CD14-positive monocyte (primary cell): Measurements from ENCODE around the gene GPR12. TPM values are rescaled to one million over a fixed set of nuclear protein-coding genes. Genes with fewer than 3 reads are reported as not detected.

Source experiments
- DNase-seq, 3 donors: peaks; one replicate each; pipeline ENCODE4 v3.0.0-alpha.2; 2011 to 2022
- H2AFZ ChIP-seq: 2 replicates; pipeline ENCODE4 v1.6.0; 2012; ENCODE audit warnings: mild to moderate bottlenecking, low read depth, low read length, inconsistent platforms; ENCODE audit not compliant: insufficient read depth, poor library complexity, severe bottlenecking
- H3K27ac ChIP-seq, 2 donors: 1 replicate in 1 of 2; 2 replicates in 1 of 2; pipeline ENCODE4 v1.5.1; 2012 to 2013; ENCODE audit warnings: low read length in 2 of 2, control low read depth in 1 of 2, inconsistent platforms in 1 of 2, low read depth in 1 of 2, mild to moderate bottlenecking in 1 of 2
- H3K27me3 ChIP-seq, 2 donors: one replicate each; pipeline versions ENCODE4 v1.6.0 to v1.6.1; 2011 to 2013; ENCODE audit warnings: low read length in 2 of 2; ENCODE audit not compliant: control insufficient read depth in 2 of 2, insufficient read depth in 2 of 2
- H3K36me3 ChIP-seq, 2 donors: replicated peaks in 1 of 2; 1 replicate in 1 of 2; 2 replicates in 1 of 2; pipeline versions ENCODE4 v1.5.1 to v1.6.1; 2012 to 2013; ENCODE audit warnings: low read length in 2 of 2, control low read depth in 1 of 2, inconsistent platforms in 1 of 2, mild to moderate bottlenecking in 1 of 2; ENCODE audit not compliant: insufficient read depth in 2 of 2, control insufficient read depth in 1 of 2
- H3K4me1 ChIP-seq, 2 donors: 1 replicate in 1 of 2; 2 replicates in 1 of 2; pipeline versions ENCODE4 v1.5.1 to v1.6.1; 2012 to 2013; ENCODE audit warnings: low read length in 2 of 2, control low read depth in 1 of 2, inconsistent platforms in 1 of 2, mild to moderate bottlenecking in 1 of 2, moderate library complexity in 1 of 2; ENCODE audit not compliant: insufficient read depth in 2 of 2, control insufficient read depth in 1 of 2
- H3K4me2 ChIP-seq: replicated peaks from 2 replicates; pipeline ENCODE3; 2012; ENCODE audit warnings: low read length, moderate library complexity, mild to moderate bottlenecking; ENCODE audit not compliant: poor library complexity, severe bottlenecking; ENCODE audit errors: extremely low read depth
- H3K4me3 ChIP-seq, 3 experiments: fragments of 200-600 bp in 1 of 3; sonication (generic) in 1 of 3; replicated peaks in 1 of 3; 1 replicate in 2 of 3; 2 replicates in 1 of 3; pipeline ENCODE4 v1.5.1; 2011 to 2013; ENCODE audit warnings: low read length in 3 of 3, mild to moderate bottlenecking in 3 of 3, control low read depth in 2 of 3, low read depth in 2 of 3, inconsistent platforms in 1 of 3, moderate library complexity in 1 of 3
- H3K79me2 ChIP-seq: 2 replicates; pipeline ENCODE4 v1.6.0; 2012; ENCODE audit warnings: mild to moderate bottlenecking, control low read depth, inconsistent platforms, low read length, moderate library complexity; ENCODE audit not compliant: insufficient read depth
- H3K9ac ChIP-seq: 2 replicates; pipeline ENCODE4 v1.6.0; 2017; ENCODE audit warnings: low read length, mild to moderate bottlenecking; ENCODE audit not compliant: insufficient read depth, poor library complexity, severe bottlenecking
- H3K9me3 ChIP-seq, 2 donors: replicated peaks in 1 of 2; 1 replicate in 1 of 2; 2 replicates in 1 of 2; pipeline versions ENCODE4 v1.5.1 to v1.6.1; 2012 to 2013; ENCODE audit warnings: low read length in 2 of 2, control low read depth in 1 of 2; ENCODE audit not compliant: control insufficient read depth in 1 of 2, insufficient read depth in 1 of 2
- H4K20me1 ChIP-seq: 2 replicates; pipeline ENCODE4 v1.6.0; 2012; ENCODE audit warnings: mild to moderate bottlenecking, low read length, control low read depth, moderate library complexity; ENCODE audit not compliant: insufficient read depth
- H3K27ac Mint-ChIP-seq, 7 donors: one replicate each; pipeline ENCODE4 v1.8.0; 2020; ENCODE audit warnings: mild to moderate bottlenecking in 7 of 7, mixed read lengths in 7 of 7, moderate library complexity in 6 of 7, inconsistent platforms in 2 of 7
- H3K27me3 Mint-ChIP-seq, 3 donors: one replicate each; pipeline ENCODE4 v1.8.0; 2021 to 2022; ENCODE audit warnings: low read depth in 3 of 3, mild to moderate bottlenecking in 3 of 3, mixed read lengths in 3 of 3, moderate library complexity in 3 of 3, inconsistent platforms in 1 of 3
- H3K36me3 Mint-ChIP-seq, 2 donors: one replicate each; pipeline ENCODE4 v1.8.0; 2020; ENCODE audit warnings: mixed read lengths in 2 of 2, inconsistent platforms in 1 of 2, mild to moderate bottlenecking in 1 of 2
- H3K4me1 Mint-ChIP-seq: one replicate; pipeline ENCODE4 v1.8.0; 2020; ENCODE audit warnings: mild to moderate bottlenecking, mixed read lengths
- H3K4me3 Mint-ChIP-seq, 2 donors: one replicate each; pipeline ENCODE4 v1.8.0; 2020; ENCODE audit warnings: mild to moderate bottlenecking in 2 of 2, mixed read lengths in 2 of 2, moderate library complexity in 1 of 2
- H3K9me3 Mint-ChIP-seq, 7 donors: one replicate each; pipeline ENCODE4 v1.8.0; 2020 to 2022; ENCODE audit warnings: mixed read lengths in 7 of 7, mild to moderate bottlenecking in 6 of 7, moderate library complexity in 6 of 7, inconsistent platforms in 2 of 7
- CTCF ChIP-seq: fragments of 200-600 bp; IDR thresholded peaks from one replicate; pipeline ENCODE4 v1.8.0; 2022; ENCODE audit warnings: antibody characterized with exemption, mild to moderate bottlenecking
- WGBS: methylation state at CpG from one replicate; pipeline ENCODE4 v1.1.5; 2013; ENCODE audit warnings: missing lambda C conversion rate; ENCODE audit not compliant: insufficient coverage; 5-methylcytosine and 5-hydroxymethylcytosine counted together
- intact Hi-C, 2 donors: fragments of 100-400 bp; cut with micrococcal nuclease; formaldehyde crosslinking; loops; one replicate each; pipeline versions ENCODE4 v1.15.0 to v1.15.1; 2023
- polyA plus RNA-seq, 3 donors: library from polyadenylated mRNA; depleted of rRNA in 1 of 3; unstranded in 2 of 3; stranded (reverse) in 1 of 3; fragments of 300-500 nt in 2 of 3; fragments of >200 nt in 1 of 3; fragmentation: Illumina TruSeq in 2 of 3; gene quantifications; 1 replicate in 2 of 3; 2 replicates in 1 of 3; pipeline ENCODE4 v1.2.3, GENCODE V29; 2012 to 2021

Gene GPR12
- polyA plus RNA-seq, 3 donors = not detected

- no peak overlapping the region for H3K4me3 ChIP-seq
- intact Hi-C loops = no loop called here
- H2AFZ ChIP-seq = no peak overlapping the region
- no peak overlapping the region for H3K4me3 Mint-ChIP-seq
- no peaks in the 10 kb centered on the region for H3K79me2 ChIP-seq
- H3K36me3 Mint-ChIP-seq = no peaks in the 10 kb centered on the region
- no peaks in the 10 kb centered on the region for H4K20me1 ChIP-seq
- H3K27me3 Mint-ChIP-seq = peaks cover 0 to 7% (median 7%) of the 10 kb centered on the region in 3 donors
- H3K36me3 ChIP-seq = no peaks in the 10 kb centered on the region
- H3K4me1 ChIP-seq = no peaks in the 10 kb centered on the region
- no peaks in the 10 kb centered on the region for H3K27me3 ChIP-seq
- H3K9me3 Mint-ChIP-seq = peaks cover 0 to 4% (median 0%) of the 10 kb centered on the region in 7 donors
- H3K9me3 ChIP-seq = peaks cover 0 to 6% of the 10 kb centered on the region in 2 donors
- H3K27ac Mint-ChIP-seq = no peak overlapping the region
- WGBS = 60% methylated on average over 1 of the region's 4 CpGs
- H3K4me1 Mint-ChIP-seq = no peaks in the 10 kb centered on the region
- DNase-seq = no peak
- H3K9ac ChIP-seq = no peak overlapping the region
- H3K27ac ChIP-seq = no peak overlapping the region
- no peak overlapping the region for H3K4me2 ChIP-seq
- no peak for TF ChIP-seq CTCF
Measured at GRCh38 chr13:26779321-26779720, 18.7 kb upstream of the GPR12 start.

GRCh38 chr13:26772531-26772930 is 11.9 kb upstream of the GPR12 start:
- WGBS = no CpG with 5 or more reads among the region's 5 CpGs
- Mint-ChIP-seq H3K4me1 (peaks cover 2% of the 10 kb centered on the region), H3K4me3 (no peak overlapping the region), H3K27ac (no peak overlapping the region), H3K36me3 (no peaks in the 10 kb centered on the region), H3K27me3 (peaks cover 0 to 3% (median 2%) of the 10 kb centered on the region in 3 donors), H3K9me3 (peaks cover 0 to 1% (median 0%) of the 10 kb centered on the region in 7 donors)
- Histone ChIP-seq H3K4me1 (no peaks in the 10 kb centered on the region), H4K20me1 (no peaks in the 10 kb centered on the region), H3K27me3 (no peaks in the 10 kb centered on the region), H3K36me3 (no peaks in the 10 kb centered on the region), H3K79me2 (no peaks in the 10 kb centered on the region), H3K27ac (no peak overlapping the region), H3K9me3 (no peaks in the 10 kb centered on the region), H2AFZ (no peak overlapping the region), H3K4me2 (no peak overlapping the region), H3K9ac (no peak overlapping the region), H3K4me3 (no peak overlapping the region)
- intact Hi-C loops = no loop called here
- no peak for TF ChIP-seq CTCF
- DNase-seq = no peak
